NCI-H526 (cell line): ENCODE data around the gene PSMD1.
"Not testable (repeated sequence)": the region's sequence is repeated elsewhere in the genome, so short reads cannot be mapped to it uniquely, and the experiment has no call there.

Experiments
- DNase-seq, 2 experiments: peaks; one replicate each; lab custom pipeline; 2025; lab: John Stamatoyannopoulos, UW

Gene PSMD1

DNA sequence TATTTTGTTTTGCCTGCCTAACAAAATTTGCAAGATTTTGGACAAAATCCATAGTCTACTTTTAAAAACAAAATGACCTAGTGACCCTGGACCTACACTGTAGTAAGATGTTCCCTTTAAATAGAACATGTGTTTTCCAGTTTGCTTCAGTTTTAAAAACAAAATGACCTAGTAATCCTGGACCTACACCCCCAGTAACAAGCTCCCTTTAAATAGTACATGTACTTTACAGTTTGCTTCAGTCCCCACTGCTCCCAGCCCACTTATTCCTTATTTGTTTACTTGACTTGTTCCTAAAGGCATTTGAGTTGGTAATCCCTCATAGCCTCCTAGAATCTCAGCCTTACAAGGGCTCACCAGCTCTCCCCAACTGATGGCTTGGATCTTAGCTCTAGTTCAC is 102.6 kb downstream of the PSMD1 start:
- DNase-seq, result no peak

DNA sequence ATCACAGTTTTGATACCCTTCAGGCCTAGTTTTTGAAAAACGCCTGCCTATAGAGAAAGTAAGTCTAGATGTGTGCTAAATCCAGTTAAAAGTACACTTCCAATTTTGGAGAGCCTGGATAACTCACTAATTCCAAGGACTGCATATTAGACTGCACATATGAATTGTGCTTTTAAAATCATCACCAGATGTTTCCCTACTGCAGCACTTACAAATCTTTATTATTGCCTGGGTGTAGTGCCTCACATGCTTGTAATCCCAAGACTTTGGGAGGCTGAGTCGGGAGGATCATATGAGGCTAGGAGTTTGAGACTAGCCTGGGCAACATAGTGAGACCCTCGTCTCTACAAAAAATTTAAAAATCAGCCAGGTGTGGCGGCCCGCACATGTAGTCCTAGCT is 104.0 kb downstream of the PSMD1 start:
- DNase-seq, result no peak

GRCh38 chr2:231161252-231161839 is 104.7 kb downstream of the PSMD1 start:
- DNase-seq, result no peak

DNA sequence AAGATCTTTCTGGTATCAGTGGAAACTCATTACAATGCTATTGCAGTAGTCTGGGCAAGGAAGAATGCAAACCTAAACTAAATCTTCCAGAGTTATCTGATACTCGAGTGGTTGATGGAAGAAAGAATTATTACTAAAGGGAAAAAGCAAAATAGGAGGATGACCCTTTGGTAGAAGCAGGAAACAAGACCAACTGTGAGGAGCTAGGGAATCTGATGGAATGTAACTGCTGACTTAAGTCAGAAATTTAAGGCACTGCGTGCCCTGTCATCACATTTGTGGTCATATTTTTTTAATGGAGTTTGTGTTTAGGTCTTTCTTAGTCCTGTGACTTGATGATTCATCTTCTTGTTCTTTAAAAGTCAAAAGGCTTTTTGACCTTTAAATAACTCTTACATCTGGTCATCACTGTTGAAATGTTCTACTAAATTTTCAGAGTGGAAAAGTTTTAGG is 105.2 kb downstream of the PSMD1 start:
- no peak for DNase-seq

GRCh38 chr2:231163011-231163410 is 106.3 kb downstream of the PSMD1 start:
- DNase-seq, result no peak

DNA sequence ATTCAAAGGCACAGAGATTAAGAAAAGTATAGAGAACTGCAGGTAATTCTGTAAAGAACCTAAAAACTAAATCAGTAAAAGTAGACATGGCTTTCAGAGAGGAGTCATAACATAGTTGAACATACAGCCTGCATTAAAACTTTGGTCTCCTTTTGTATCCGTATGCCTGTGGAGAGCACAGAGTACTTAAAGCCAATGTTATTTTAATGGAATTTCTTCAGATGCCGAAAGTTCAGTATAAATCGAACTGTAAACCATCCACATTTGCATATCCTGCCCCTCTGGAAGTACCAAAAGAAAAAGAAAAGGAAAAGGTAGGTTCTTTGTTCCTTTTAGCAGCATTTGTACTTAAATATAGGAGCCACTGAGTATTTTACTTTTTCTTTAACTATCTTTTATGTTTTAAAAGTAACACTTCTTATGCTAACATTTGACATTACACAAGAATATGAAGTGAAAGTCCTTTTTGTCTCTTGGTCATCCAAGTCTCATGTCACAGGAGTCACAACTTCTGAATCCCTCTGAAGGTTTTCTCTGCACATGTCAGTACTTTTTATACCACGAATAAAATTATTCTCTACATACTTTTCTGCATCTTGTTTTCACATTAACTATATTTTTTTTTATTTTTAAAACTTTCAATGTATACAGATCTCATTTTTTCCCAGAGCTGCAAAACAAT is 106.9 kb downstream of the PSMD1 start:
- DNase-seq, result no peak

DNA sequence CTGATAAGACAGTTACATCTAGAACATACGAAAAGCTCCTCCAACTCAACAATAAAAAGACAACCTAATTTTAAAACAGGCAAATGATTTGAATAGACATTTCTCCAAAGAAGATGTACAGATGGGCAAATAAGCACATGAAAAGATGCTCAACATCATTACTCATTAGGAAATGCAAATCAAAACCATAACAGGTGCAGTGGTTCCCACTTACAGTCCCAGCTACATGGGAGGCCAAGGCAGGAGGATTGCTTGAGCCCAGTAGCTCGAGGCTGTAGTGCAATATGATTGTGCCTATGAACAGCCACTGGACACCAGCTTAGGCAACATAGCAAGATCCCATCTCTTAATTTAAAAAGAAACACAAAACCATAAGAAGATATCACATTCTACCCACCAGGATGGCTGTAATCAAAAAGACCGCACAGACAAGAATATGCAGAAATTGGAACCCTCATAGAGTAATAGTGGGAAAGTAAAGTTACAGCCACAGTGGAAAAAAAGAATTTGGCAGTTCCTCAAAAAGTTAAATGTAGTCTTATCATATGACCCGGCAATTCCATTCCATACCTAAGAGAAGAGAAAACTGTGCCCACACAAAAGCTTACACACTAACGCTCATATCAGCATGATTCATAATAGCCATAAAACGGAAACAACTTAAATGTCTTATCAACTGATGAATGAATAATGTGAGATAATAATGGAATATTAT is 111.2 kb downstream of the PSMD1 start:
- no peak for DNase-seq

GRCh38 chr2:231168460-231169139 is 111.9 kb downstream of the PSMD1 start:
- DNase-seq, result no peak

DNA sequence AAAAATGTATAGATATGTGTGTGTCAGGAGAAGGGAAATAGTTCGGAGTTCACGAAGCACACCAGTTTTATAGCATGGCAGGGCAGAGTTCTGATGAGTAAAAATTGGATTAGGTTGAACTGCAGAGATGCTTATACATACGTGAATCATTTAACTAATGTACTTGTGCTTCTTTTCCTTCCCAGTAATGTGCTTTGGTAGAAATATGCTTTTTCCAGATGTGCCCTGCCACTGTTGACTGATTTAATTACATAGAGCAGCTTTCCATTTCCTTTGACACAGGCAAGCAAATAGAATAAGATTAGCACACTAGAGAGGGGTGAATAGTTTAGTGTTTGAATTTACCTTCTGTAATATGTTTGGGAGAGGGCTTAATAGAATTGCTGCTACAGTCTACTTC is 112.8 kb downstream of the PSMD1 start:
- no peak for DNase-seq

GRCh38 chr2:231170055-231170454 is 113.4 kb downstream of the PSMD1 start:
- DNase-seq, result no peak

DNA sequence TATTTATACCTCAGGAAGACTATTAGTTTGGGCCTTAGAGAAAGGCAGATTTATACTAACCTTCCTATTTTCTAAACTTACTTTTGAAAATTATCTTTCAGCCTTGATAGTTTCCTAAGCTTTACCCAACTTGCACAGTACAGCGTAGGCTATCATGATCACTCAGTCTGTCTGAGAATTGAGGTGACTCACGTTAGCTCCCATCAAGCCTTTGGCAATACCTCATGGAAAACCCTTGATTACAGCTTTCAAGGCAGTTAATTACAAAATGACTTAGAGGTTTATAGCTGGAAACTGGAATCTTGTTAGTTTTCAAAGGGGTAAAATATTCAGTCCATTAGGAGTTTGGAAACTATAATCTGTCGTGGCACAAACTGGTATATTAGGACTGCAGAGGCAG is 115.4 kb downstream of the PSMD1 start:
- no peak for DNase-seq

DNA sequence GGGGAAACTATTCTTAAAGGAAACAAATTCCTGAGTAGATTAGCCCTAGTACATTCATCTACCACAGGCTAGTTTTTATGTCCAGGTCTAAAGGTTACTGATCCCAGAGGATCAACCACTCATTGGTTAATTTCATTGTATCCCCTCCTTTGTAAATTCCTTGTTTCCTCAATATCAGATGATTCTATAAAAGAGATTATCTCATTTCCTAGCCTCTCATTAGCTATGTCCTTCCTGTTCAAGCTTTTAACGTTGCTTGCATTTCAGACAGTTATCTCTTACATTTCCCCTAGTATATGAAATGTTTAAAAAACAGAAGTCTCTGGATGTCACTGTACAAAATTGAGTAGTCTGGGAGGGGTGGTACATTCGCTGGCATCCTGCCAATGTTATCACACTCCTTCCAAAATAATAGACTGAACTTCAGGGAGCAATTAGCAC is 117.6 kb downstream of the PSMD1 start:
- no peak for DNase-seq

DNA sequence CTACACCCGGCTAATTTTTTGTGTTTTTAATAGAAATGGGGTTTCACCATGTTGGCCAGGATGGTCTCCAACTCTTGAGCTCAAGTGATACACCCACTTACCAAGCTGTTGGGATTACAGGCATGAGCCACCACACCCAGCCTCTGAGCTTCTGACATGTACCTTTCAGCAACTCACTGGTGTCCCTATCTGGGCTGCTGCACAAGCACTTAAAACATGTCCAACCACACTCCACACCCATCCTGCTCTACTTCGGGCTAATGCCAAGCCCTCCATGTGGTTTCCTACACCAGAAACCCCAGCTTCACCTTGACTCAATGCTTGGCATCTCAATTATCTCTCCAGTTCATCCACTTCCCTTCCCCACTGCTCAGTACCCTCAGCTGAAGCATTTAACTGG is 119.4 kb downstream of the PSMD1 start:
- DNase-seq, result no peak

DNA sequence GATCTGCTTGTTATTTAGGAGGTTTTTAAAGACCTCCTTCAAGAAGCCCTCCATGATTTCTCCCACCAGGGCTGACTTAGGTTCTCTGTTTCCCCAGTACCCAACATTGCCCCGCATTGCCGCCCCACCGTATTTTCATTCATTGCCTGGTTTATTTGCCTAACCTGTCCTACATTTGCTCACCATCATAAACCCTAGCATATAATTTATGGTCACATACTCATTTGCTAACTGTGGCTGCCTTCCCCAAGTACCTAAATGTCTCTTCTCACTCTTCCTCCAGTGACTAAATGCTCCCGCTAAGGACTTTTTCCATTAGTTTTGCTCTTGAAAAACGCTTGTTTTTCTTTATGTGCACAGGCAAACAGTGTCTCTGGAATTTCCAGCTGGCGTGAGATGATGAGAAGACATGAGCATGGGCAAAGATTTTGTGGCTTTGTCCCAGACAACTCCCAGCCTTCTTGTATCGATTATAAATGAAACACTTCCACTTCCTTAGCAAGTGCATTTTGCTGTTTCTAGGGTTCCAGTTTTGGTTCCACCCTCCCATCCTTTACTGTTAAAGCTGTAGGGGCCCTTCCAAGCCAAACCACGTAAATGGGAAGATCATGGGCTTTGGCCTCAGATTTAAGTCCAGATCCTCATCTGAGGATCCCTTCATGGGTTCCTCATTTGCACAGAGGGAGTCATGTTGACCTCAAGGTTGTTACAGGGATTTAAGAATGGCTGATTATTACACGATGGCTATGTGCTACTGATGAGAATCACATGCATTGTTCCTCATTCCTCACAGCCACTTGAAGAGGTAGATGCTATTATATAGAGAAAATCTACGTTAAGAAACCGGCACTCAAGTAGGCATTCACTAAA is 120.7 kb downstream of the PSMD1 start:
- no peak for DNase-seq

GRCh38 chr2:231178805-231179204 is 122.1 kb downstream of the PSMD1 start:
- not testable (repeated sequence) for DNase-seq

DNA sequence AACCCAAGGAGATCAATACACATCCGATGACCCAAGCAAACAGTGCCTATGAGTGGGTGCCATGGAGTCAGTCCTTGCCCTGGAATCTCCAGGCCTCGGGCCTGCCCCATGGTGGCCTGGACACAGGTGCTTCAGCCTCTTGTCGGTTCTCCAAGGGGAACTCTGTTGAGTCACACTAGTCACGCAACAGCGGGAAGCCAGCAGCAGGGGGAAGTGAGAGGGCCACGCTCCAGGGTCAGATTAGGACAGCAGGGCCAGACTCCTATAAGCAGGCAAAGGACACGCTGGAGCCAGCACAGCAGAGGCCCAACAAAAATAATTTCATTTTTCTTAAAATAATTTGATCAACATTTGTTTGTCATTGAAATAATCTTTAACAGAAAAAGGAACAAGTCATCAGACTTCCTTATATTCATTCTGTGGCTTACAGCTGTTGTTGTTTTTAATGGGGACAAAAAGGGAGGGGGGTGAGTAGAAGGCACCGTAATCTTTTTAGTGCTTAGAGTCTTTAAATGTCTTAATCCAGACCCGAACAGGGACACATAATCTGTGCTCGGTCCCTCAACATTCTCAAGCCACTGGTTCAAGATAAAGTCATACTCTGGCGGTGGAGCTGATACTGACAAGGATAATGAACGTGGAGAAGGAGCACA is 125.3 kb downstream of the PSMD1 start:
- no peak for DNase-seq

- DNase-seq, result no peak
Measured at GRCh38 chr2:231182513-231182899, 125.8 kb downstream of the PSMD1 start.

DNA sequence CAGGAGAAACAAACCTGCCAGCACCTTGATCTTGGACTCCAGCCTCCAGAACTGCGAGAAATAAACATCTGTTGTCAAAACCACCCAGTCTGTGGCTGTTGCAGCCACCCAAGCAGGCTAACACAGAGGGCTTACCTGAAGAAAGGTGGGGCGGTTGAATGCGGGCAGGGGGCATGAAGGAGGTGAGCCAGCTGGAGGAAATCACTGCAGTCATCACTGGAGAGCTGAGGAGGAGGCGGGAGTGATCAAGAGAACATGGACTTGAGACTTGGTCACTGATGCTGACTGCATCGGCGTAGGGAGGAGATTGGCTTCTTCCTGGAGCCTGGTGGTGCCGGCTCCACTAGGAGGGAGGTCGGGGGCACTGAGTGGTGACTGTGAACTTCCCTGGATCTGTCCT is 127.2 kb downstream of the PSMD1 start:
- DNase-seq, result no peak

- DNase-seq, result no peak
Measured at GRCh38 chr2:231184319-231184718, 127.7 kb downstream of the PSMD1 start.

DNA sequence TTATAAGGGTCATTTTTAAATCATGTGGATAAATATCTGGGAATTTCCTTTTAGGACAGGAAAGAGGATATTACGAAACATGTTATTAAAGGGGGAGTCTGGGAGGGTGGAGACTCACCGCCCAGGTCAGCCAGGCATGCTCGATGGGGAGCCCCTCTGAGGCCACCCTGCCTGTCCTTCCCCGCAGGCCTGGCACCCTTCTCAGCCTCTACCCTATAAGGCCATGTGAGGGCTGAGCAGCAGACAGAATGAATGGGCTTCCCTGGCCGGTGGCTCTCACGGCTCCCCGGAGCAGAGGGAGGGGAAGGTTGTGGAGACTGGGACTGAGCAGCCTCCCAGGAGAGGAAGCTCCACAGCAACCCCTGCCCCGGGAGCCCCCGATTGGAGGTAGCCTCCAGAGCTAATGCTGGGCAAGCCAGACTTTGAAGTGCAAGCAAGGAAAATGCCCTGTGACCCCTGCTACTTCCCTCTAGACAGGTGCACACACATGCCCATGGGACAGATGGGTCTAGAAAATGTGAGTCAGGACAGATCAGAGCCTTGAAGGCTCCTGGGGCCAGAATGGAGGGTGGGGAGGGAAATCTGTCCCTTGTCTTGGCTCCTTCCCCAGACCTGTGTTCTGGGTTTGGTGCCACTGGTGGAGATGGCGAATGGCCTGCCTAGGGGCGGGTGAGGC is 128.5 kb downstream of the PSMD1 start:
- DNase-seq, result no peak

GRCh38 chr2:231185886-231186285 is 129.2 kb downstream of the PSMD1 start:
- no peak for DNase-seq
